GM18499 (cell line): ENCODE data around the gene CACHD1.

Source experiments
- ATAC-seq: cut with Tn5 transposase; IDR thresholded peaks from one replicate; pipeline ENCODE4 v1.9.1; 2021; ENCODE audit warnings: moderate number of reproducible peaks; ENCODE audit not compliant: insufficient read depth, unreplicated experiment

CACHD1 gene

DNA sequence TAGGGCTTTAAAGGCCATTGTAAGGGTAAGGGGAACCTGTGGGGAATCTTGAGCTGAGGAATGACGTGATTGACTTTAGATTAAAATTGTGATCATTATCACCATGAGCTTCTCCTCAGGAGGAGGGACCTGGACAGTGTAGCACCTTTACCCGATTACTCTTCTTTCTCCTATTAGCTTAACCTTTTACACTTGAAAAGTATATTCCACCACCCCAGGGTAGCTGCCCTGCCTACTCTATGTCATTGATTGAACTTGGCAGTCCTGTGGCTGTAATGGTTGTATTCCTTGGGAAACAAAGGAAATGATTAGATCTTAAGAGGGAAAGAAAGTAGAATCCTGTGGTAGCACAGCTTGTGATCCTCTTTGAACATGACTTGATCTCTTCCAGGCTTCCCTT, 47.7 kb downstream of the CACHD1 start:
- ATAC-seq = no peak

DNA sequence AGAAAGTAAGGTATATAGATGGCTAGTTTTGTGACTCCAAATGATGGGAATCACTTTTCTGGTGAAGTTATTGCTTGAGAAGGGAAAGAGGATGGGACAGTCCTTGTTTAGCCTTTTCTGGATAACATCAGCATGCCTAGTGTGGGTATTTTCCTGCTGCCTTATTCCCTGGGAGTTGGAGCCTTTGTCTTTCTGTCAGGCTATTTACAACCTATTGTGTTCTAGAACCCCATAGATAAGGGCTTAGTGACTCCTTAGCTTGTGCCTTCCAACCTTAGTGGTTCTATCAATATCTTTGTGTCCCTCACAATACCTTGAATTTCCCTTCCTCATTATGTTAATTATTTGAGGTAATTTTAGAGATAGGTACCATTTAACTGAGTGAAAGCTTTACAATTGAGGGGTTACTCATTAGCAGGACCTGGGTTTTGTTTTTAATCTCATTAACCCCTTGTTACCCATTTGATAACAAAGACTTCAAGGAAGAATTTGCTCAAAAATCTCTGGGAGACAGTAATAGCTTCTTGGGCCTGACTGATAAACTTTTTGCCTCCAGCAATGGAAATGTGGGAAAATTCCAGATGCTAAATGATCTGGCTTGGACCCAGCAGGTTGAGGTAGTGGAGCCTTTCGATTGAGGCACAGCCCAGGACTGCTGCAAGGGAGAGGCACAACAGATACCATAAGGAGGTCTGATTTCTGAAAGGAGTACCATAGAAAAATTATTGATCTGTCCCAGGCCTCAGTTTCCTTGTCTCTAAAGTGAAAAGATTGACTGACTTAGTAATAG, 49.0 kb downstream of the CACHD1 start:
- no peak for ATAC-seq

DNA sequence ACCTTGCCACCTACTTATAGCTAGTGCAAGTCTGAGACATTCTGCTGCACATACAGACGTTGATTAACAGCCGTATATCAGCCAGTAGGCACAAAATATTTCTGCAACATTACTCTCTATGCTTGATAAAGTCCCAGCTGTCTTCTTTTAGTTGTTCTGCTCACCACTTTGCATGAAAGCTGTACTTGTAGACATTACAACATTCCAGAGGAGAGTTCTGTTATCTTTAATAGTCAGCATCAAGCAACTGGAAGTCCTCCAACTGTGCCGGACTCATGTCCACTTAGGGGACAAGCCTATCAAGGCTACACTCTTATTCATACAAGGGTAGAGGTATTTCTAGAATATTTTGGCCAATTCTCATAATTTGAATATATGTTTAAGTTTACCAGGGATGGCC, 50.0 kb downstream of the CACHD1 start:
- no peak for ATAC-seq

DNA sequence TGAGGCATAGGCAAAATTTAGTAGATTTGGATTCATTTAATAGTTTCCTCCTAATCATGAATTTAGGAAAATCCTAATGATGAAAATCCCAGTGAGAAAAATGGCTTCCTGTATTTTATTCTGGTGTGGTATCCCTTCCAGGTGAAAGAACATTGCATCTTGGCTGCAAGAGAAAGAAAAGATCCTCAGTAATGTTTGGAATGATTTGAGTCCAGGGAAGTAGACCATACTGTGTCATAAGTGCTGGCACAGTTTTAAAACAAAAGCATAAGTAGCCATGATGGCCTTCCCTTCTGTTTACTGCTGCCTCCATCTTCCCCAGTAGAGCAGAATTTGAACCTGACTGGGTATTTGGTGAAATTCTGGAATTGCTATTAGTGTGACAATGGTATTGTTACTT, 52.8 kb downstream of the CACHD1 start:
- ATAC-seq = no peak

DNA sequence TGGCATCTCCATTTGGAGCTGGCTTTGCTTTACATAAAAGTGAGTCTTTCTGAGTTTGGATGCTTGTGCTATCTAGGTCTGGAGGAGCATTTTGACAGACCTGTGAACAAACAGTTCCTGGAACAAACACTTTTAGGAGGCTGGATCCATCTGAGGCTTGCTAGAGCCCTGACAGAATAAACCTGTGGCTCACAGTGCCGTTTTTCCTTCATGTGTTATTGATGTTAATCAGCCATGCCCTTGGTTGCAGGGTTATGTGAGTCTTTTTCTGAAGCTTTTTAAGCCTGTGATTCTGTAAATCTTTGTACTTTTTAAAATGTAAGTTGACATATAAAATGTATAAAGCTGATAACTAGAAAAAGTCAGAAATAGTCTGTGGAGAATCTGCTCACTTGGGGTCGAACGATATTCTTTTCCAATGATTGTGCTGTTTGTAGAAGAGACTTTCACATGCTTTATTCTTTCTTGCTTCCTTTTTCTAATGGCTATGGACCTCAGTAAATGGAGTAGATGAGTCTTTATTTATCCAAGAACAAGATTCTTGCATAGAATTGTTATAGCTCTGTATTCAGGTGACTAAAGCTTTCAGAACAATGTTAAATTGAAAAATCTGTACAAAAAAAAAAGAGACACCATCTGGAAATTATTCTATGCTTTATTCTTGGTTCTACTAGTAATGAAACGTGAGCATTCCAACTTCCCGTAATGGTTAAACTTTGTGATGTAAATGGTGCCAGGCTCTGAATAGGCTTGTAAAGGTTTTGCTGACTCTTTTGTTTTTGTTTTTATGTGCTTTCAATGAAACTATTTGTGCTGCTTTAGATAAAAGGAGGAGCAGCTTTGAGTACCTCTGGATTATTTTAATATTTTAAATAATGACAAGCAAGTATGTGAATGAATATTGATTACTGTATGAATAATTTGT, 53.7 kb downstream of the CACHD1 start:
- no peak for ATAC-seq

DNA sequence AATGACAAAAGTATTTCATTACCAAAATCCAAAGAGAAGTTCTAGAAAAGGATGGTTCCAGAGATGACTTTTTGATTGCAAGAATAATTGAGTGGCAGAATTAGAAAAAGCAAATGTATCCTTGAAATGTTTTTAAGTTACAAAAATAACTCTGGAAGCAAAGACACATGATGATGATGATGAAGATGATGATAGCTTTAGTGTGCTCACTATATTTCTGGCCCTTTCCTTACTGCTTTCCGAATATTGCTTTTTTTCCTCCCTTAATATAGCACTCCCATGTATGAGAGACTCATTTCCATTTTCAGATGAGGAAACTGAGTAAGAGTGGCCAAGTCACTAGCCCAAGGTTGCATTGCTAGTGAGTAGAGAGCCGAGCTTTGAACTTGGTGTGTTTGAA, 54.7 kb downstream of the CACHD1 start:
- no peak for ATAC-seq

DNA sequence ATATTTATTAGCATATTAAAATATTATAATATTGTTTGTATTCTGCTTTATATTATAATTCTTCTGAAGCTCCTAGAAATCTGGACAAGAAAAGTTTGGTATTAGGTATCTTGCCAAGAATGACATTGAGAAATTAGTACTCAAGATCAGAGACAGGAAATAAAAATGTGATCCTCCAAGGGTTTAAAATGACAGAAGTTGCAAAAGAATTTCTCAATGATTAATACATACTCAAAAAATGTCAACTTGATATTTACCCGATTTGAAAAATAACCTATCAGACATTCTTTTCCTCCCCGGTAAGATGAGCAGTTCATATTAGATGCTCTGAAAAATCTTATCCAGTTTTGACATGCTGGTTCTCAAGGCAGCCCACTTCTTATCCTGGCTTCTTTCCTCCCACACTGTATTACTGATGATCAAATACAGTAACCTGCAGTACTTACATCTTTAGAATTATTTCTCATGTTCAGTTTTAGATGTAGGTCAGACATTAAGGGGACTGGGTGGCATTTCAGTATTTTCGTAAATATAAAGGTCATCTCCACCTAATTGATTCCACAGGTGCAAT, 55.3 kb downstream of the CACHD1 start:
- no peak for ATAC-seq

DNA sequence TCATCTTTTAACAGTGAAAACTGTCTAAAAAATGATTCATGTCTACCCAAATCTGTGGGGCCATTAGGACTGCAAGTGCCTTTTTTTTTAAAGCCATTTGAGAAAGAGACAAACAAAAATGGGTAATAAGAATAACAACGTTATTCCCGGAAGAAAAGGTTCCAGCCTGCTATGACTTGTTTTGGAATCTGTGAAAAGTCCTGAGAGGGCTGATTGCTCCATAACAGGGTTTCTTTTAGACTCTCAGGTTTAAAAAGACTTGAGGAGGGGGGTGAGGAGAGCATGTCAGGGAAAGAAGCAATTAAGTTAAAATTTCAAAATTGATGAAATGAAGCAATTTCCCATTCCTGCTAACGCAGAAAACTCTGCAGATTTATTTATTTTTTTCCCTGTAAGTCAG, 56.4 kb downstream of the CACHD1 start:
- no peak for ATAC-seq

DNA sequence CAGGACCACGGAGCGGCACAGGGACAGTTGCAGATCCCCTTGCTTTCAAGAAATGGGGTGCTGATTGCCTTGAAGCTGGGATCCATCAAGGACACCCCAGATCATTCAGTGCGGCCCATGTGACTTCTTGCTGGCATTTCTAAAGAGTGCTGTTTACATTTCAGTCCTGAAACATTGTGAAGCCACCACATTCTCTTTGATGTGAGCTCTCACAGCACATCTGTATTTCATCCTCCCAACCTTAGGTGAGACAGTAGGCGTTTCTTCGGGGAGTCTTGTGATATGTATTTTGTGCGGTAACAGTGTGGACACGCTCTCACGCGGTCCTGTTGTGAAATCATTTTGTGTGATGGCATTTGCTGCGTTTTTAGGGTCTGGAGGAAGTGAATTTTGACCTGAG, 57.2 kb downstream of the CACHD1 start:
- no peak for ATAC-seq

DNA sequence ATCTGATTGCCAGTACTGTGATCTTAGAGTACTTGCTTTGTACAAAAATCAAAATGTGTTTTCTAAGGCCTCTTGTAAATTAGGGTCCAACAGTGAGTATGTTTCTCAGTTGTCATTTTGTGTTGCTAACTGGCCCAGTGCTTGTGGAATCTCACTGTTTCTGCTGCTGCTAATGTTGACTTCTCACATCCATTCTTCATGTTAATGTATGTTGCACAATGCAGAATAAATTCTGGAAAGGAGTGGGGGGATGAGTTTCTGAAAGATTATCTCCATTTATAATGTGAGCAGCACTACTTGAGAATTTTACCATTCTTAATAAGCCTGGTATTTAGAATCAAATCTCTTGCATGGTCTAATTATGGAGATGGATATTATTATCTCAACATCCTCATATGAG, 57.9 kb downstream of the CACHD1 start:
- no peak for ATAC-seq

DNA sequence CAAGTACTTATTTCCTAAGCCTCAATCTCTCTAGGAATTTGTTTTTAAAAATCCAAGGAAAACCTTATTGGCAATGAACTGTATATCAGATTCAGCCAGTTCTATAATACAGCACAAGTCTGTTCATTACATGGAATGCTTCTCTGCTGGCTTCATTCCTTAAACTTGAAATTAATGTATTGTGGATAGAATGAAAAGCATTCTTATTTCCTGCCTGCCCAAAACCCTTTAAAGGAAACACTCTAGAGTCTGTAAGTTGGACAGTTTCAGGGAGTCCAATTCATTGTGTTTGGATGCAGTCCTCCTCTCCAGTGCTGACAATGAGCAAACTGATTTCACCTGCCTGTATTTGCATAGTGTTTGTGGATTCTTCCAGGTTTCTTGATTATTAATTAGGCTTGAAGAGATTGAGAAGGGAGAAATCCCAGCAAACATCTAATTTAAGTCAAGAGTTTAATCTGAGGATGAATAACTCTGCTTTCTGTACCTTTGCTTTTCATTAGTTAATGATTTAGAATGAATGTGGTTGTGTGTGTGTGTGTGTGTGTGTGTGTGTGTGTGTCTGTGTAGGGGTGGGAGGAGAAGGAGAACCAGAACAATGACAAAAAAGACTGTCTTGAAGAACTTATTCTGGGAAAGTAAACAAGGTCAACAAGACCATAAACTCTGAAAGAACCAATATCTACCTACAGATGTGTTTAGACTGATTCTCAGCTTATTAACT, 61.2 kb downstream of the CACHD1 start:
- no peak for ATAC-seq

DNA sequence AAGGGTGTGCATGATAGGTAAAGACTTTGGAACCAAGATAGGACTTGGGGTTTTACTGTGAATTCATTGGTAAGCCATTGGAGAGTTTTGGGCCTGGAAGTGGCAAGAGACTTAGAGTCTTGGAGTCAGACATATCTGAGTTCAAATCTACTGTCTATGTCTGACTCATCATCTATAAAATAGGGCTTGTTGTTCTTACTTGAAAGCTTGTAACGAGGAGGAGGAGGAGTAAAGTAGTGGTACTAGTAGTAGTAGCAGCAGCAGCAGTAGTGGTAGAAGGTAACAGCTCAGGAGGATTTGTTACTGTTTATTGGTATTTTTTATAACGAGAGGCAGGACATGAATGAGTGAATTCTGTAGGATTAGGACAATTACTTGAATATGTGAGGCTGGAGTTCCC, 62.7 kb downstream of the CACHD1 start:
- ATAC-seq = no peak

DNA sequence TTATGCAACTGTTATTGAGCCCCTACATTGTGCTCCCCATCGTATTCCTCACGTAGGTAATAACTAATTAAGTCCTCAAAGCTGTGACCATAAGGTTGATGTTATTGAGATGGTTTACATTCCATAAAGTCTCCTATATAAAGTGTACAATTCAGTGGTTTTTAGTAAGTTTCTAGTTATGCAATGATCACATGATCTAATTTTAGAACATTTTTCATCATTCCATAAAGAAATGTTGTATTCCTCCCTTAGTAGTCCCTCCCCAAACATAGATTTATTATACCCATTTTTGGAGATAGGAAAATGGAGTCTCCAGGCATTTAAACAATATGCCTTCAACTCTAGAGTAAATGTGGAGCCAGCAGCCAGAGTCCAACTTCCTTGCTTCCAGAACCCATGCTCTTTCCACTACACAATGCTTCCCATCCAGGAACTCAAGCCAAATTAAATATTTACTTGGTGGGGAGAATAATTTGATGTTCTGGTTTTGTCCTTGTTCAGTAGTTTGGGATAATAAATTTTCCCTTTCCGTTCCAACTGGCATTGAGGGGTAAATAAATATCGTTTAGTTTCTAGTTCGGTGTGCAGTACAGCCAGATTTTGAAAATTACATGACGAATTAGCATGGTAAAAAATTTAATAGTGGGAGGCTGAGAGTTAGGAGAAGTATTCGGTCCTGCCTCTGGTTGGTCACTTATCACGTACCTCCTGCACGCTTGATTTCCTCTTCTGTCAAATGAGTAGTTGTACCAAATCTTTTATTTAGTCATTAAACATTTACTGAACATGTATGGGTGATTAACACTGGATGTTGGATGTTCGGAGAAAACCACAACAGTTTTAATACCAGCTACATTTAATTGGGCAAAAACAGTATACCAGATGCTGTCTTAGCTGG, 66.3 kb downstream of the CACHD1 start:
- no peak for ATAC-seq

DNA sequence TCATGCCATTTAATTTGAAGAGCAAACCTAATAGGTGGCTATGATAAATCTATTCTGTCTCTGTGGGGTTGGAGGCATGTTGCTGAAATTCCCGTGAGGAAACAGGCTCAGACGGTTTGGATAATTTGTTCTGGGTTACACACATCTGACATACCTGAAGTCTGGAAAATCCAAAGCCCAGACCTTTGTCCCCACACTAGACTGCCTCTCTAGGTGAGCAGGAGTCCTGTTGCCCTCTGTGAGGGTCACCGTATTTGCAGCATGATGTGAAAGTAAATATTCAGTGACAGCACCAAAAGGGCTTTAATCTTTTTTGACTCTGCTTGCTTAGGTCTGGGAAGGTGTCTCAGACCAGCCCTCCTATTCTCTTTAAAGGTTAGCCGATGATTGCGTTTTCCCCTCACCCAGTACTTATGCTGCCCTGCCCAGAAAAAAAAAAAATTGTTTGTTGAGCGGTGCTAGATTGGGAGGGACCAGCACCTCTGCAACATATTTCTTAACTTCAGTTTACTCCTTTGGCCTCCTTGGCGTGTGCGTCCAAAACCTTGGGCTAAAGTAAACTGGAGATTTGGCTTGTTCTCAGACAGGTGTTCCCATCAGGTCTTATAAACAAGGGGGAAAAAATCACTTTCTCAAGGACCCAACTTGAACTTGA, 67.0 kb downstream of the CACHD1 start:
- ATAC-seq = no peak

DNA sequence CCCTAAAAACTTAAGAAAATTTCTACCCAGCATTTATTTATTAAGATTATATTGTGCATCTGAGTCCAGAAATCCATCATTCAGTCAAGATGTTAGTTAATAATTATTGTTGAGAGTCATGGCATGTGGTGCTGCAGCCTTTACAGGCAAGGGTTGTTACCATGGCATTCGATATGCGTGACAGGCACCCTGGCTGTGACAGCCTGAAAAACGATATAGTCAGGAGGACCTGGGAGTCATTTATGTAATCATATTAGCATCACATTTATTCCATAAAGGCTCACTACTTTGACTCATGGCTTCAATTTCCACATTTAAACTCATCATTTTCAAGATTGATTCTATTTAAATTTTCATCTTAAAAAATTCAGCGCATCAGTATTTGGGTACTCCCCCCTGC, 68.0 kb downstream of the CACHD1 start:
- ATAC-seq = no peak

DNA sequence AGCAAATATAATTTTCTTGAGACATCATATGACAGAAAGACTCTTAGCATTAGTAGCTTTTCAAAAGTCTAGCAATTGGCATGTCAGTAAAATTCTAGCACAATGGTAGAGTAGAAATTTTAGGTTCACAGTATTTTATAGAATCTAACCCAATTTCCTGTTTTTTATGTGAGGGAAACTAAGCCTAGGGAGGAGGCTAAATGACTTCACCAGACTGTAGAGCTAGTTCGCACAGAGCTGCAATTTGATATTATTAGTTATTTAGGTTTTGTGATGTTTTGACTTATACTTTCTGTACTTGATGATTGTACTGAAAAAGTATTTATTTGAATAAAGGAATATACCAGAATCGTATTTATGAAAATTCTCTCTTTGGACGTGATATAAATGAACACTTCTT, 68.5 kb downstream of the CACHD1 start:
- no peak for ATAC-seq

DNA sequence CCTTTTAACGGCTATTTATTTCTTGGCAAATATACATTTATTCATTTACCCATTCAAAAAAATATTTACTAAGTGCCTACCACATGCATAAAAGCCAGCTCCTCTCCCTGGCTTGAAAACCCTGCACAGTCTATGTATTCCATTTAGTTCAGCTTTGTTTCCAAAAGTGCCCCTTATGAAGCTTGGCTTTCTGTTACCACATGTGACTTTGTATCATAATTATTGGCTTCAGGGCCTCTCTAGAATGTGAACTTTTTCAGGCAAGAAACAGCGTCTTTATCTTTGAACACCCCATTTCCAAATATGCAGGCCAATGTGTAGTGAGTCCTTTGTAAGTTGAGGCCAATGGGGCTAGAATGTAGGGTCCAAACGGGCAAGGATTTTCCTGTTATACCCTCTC, 69.4 kb downstream of the CACHD1 start:
- no peak for ATAC-seq

DNA sequence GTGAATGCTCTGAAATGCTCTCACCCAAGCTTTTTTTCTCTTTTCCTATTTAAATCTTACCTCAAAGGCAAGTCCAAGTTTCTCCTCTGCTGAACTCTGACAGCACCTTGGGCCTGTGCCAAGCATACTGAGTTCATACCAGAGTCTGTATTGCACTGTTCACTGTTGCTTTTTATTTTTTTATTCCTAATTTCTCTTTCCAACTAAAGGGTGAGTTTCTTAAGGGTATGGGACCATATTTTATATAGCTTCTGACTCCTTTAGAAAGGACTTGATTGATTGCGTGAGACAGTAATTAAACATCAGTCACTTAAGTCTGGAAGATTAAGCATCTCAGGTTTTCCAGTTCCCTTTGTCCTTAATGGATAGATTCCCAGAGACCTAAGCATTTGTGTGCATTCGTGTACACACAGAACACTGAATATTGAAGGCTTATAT, 69.9 kb downstream of the CACHD1 start:
- no peak for ATAC-seq

DNA sequence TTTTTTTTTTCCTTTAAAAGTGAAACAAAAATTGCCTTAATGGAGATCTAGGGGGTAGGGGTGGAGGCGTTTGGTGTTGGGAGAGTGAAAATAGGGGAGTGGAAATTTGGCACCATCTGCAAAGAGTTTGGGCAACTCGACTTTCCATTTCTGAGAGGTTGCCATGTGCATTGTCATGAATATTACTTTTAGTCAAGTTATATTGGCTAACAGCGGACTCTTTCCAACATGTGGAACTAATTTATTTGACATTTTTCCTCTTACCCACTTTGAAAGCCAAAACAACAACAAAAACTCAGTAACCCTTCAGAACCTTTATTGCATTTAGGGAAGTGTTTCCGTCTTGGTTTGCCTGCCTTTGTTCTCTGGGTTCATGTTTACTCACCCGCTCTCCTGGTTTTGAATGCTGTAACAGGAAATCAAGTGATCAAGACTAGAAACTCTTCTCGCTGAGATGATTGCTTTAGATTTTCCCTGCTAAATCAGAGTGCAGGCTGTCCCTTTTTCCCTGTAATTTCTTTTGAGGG, 70.4 kb downstream of the CACHD1 start:
- ATAC-seq = no peak
